ENCODE measurements around the gene IQSEC1. TPM values are rescaled to one million over a fixed set of nuclear protein-coding genes. Genes with fewer than 3 reads are reported as not detected.
A peak's percentile ranks its signal among the peaks of the same experiment; 100 is the strongest.

The IQSEC1 gene
- total RNA-seq, 1 donor from 2014 or later: 82.3 TPM

- ATAC-seq (no peak), DNase-seq (no peak)
- Histone ChIP-seq H3K9me3 (no peaks in the 10 kb centered on the region), H3K36me3 (no peaks in the 10 kb centered on the region), H3K4me1 (no peaks in the 10 kb centered on the region), H3K4me3 (no peak overlapping the region), H3K27ac (no peak overlapping the region), H3K27me3 (ENCODE audit: low read depth) (no peaks in the 10 kb centered on the region)
- no peak for TF ChIP-seq CTCF (IDR thresholded peaks at IDR 0.05)
- intact Hi-C loops (cut with DNase I): no loop called here
Observed at GRCh38 chr3:13053893-13054292, 19.3 kb downstream of the IQSEC1 start.

- TF ChIP-seq CTCF (IDR thresholded peaks at IDR 0.05): no peak
- no peaks in the 10 kb centered on the region for H3K9me3 ChIP-seq
- H3K27me3 ChIP-seq (ENCODE audit: low read depth): no peaks in the 10 kb centered on the region
- ATAC-seq (no peak), DNase-seq (no peak)
- H3K27ac ChIP-seq: no peak overlapping the region
- H3K4me3 ChIP-seq: no peak overlapping the region
- no peaks in the 10 kb centered on the region for H3K36me3 ChIP-seq
- H3K4me1 ChIP-seq: no peaks in the 10 kb centered on the region
- intact Hi-C loops (cut with DNase I): no loop called here
Observed at GRCh38 chr3:13053420-13053819, 19.8 kb downstream of the IQSEC1 start.

GRCh38 chr3:13052191-13052820 is 20.9 kb downstream of the IQSEC1 start:
- Histone ChIP-seq H3K4me1 (no peaks in the 10 kb centered on the region), H3K27me3 (ENCODE audit: low read depth) (no peaks in the 10 kb centered on the region), H3K4me3 (no peak overlapping the region), H3K9me3 (no peaks in the 10 kb centered on the region), H3K27ac (no peak overlapping the region), H3K36me3 (no peaks in the 10 kb centered on the region)
- intact Hi-C loops (cut with DNase I): no loop called here
- no peak for TF ChIP-seq CTCF (IDR thresholded peaks at IDR 0.05)
- ATAC-seq (no peak), DNase-seq (no peak)

GRCh38 chr3:13051581-13051980 is 21.6 kb downstream of the IQSEC1 start:
- Histone ChIP-seq H3K36me3 (no peaks in the 10 kb centered on the region), H3K27me3 (ENCODE audit: low read depth) (no peaks in the 10 kb centered on the region), H3K4me3 (no peak overlapping the region), H3K4me1 (no peaks in the 10 kb centered on the region), H3K9me3 (no peaks in the 10 kb centered on the region), H3K27ac (no peak overlapping the region)
- no peak for DNase-seq
- no peak for TF ChIP-seq CTCF (IDR thresholded peaks at IDR 0.05)
- ATAC-seq: no peak
- intact Hi-C loops (cut with DNase I): no loop called here

GRCh38 chr3:13051066-13051465 is 22.2 kb downstream of the IQSEC1 start:
- Histone ChIP-seq H3K4me3 (no peak overlapping the region), H3K36me3 (no peaks in the 10 kb centered on the region), H3K4me1 (no peaks in the 10 kb centered on the region), H3K27me3 (ENCODE audit: low read depth) (no peaks in the 10 kb centered on the region), H3K9me3 (no peaks in the 10 kb centered on the region), H3K27ac (no peak overlapping the region)
- DNase-seq (no peak), ATAC-seq (peak in 1 of 2 donors; percentile 8)
- TF ChIP-seq CTCF (IDR thresholded peaks at IDR 0.05): no peak
- intact Hi-C loops (cut with DNase I): no loop called here

Measured in lower lobe of right lung (tissue), 2 donors.